HepG2 (cell line): ENCODE results near the gene UNC5CL. TPM values are rescaled to one million over a fixed set of nuclear protein-coding genes. Genes with fewer than 3 reads are reported as not detected.

Experiments
- CREM ChIP-seq, 2 experiments: sonication (generic) in 1 of 2; formaldehyde crosslinking in 1 of 2; IDR thresholded peaks; 2 replicates each; pipeline versions ENCODE4 v1.4.0 to v1.6.1; 2016 to 2020; ENCODE audit warnings: antibody characterized with exemption in 1 of 2, mild to moderate bottlenecking in 1 of 2, missing genetic modification reagents in 1 of 2
- ETV6 ChIP-seq: sonication (generic); formaldehyde crosslinking; conservative IDR thresholded peaks from 2 replicates; pipeline ENCODE4 v1.4.0; 2020; ENCODE audit warnings: missing genetic modification reagents
- HCFC1 ChIP-seq: fragments of 150-350 bp; IDR thresholded peaks from 2 replicates; pipeline ENCODE4 v1.6.1; 2014; ENCODE audit warnings: low read depth, low read length
- IRF2 ChIP-seq: IDR thresholded peaks from 2 replicates; pipeline ENCODE4 v1.6.1; 2018; ENCODE audit warnings: missing genetic modification reagents, missing compliant biosample characterization
- KDM4B ChIP-seq: sonication (generic); formaldehyde crosslinking; IDR thresholded peaks from 2 replicates; pipeline ENCODE4 v1.4.0; 2020; ENCODE audit warnings: missing genetic modification reagents
- KDM5B ChIP-seq: sonication (generic); formaldehyde crosslinking; IDR thresholded peaks from 2 replicates; pipeline ENCODE4 v1.4.0; 2020; ENCODE audit warnings: missing genetic modification reagents, mild to moderate bottlenecking, borderline replicate concordance
- NFIC ChIP-seq: IDR thresholded peaks from 2 replicates; pipeline ENCODE4 v1.6.1; 2012; ENCODE audit warnings: mild to moderate bottlenecking, low read length, inconsistent platforms
- NFKBIZ ChIP-seq: IDR thresholded peaks from 2 replicates; pipeline ENCODE4 v1.6.1; 2018; ENCODE audit warnings: missing genetic modification reagents, missing compliant biosample characterization
- NFYB ChIP-seq: sonication (generic); formaldehyde crosslinking; IDR thresholded peaks from 2 replicates; pipeline ENCODE4 v1.4.0; 2020; ENCODE audit warnings: missing genetic modification reagents
- RFXAP ChIP-seq: sonication (generic); formaldehyde crosslinking; IDR thresholded peaks from 2 replicates; pipeline ENCODE4 v1.4.0; 2020; ENCODE audit warnings: missing genetic modification reagents, borderline replicate concordance
- RXRB ChIP-seq: IDR thresholded peaks from 2 replicates; pipeline ENCODE4 v1.6.1; 2016; ENCODE audit warnings: borderline replicate concordance, missing genetic modification reagents, missing compliant biosample characterization
- SAFB2 ChIP-seq: sonication (generic); formaldehyde crosslinking; IDR thresholded peaks from 2 replicates; pipeline ENCODE4 v1.5.1; 2020; ENCODE audit warnings: missing genetic modification reagents, low read depth, mild to moderate bottlenecking, borderline replicate concordance
- SP4 ChIP-seq: sonication (generic); formaldehyde crosslinking; IDR thresholded peaks from 2 replicates; pipeline ENCODE4 v1.8.1; 2023; ENCODE audit warnings: mild to moderate bottlenecking, missing genetic modification reagents
- SRF ChIP-seq: IDR thresholded peaks from 2 replicates; pipeline ENCODE4 v1.6.1; 2011; ENCODE audit warnings: mild to moderate bottlenecking, low read depth, low read length, moderate library complexity
- ZFP82 ChIP-seq: sonication (generic); formaldehyde crosslinking; IDR thresholded peaks from 2 replicates; pipeline ENCODE4 v1.5.1; 2020; ENCODE audit warnings: mild to moderate bottlenecking, missing genetic modification reagents, borderline replicate concordance
- ZMYM3 ChIP-seq: sonication (generic); formaldehyde crosslinking; IDR thresholded peaks from 2 replicates; pipeline ENCODE4 v1.5.1; 2020; ENCODE audit warnings: mild to moderate bottlenecking, missing genetic modification reagents
- ZNF282 ChIP-seq: fragments of 450-650 bp; IDR thresholded peaks from 2 replicates; pipeline ENCODE4 v1.6.1; 2018; ENCODE audit not compliant: partially characterized antibody
- ZNF333 ChIP-seq: sonication (generic); formaldehyde crosslinking; IDR thresholded peaks from 2 replicates; pipeline ENCODE4 v1.4.0; 2020; ENCODE audit warnings: mild to moderate bottlenecking, missing genetic modification reagents, borderline replicate concordance
- ZNF430 ChIP-seq: sonication (generic); formaldehyde crosslinking; IDR thresholded peaks from 2 replicates; pipeline ENCODE4 v1.9.0; 2021; ENCODE audit warnings: mild to moderate bottlenecking, missing genetic modification reagents
- polyA plus RNA-seq, 8 experiments: library from polyadenylated mRNA; depleted of rRNA in 3 of 8; stranded (reverse) in 7 of 8; unstranded in 1 of 8; fragments of >200 nt; fragmentation: Illumina TruSeq in 4 of 8; extraction: Trizol in 4 of 8; gene quantifications; 2 replicates each; pipeline versions ENCODE4 v1.2.1 to v1.2.3, GENCODE V29; 2011 to 2016; ENCODE audit warnings: low read depth in 4 of 8, missing spikeins in 1 of 8, mixed read lengths in 1 of 8; ENCODE audit not compliant: insufficient read depth in 1 of 8
- total RNA-seq, 5 experiments: library from RNA; depleted of rRNA; stranded (reverse); fragments of >200 nt; fragmentation: Illumina TruSeq; extraction: Trizol; gene quantifications; 2 replicates each; pipeline ENCODE4 v1.2.3, GENCODE V29; 2016; ENCODE audit warnings: low read depth in 1 of 5
- TF ChIP-seq, protein P1 (sequence below): IDR thresholded peaks from 2 replicates; pipeline ENCODE4 v1.6.1; 2016; ENCODE audit warnings: low read depth
- TF ChIP-seq, protein P2 (sequence below): IDR thresholded peaks from 2 replicates; pipeline ENCODE4 v1.6.1; 2016
- TF ChIP-seq, protein P3 (sequence below): sonication (generic); formaldehyde crosslinking; IDR thresholded peaks from 2 replicates; pipeline ENCODE4 v1.5.0; 2020; ENCODE audit warnings: mild to moderate bottlenecking, missing genetic modification reagents

UNC5CL gene
- total and polyA plus RNA-seq, 2 of the 13 experiments (the other 11 are each of a cell fraction or from before 2014, with no cell fraction given) = 2.4 to 2.5 TPM

DNA sequence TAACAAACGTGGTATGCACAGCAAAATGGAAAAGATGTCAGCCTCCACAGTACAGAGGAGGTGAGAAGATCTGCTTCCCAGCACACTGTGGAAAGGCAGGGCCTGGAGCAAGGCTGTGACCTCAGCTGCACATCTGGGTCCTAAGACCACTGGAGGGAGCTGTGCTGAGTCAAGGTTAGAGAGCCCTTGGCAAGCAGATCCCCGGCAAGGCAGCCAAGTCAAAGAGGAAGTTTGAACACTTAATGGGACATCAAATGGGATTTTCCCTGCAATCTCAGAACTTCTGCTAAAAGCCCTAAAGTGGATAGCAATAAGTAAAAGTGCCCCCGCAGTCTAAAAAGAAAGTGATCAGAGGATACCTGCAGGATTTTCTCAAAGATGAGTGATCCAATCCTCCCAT lies 39.5 kb downstream of the UNC5CL start (continued):
- TF ChIP-seq ZNF282 = no peak
- TF ChIP-seq NFYB (CRISPR knock-in tag) = no peak
- TF ChIP-seq IRF2 = peak; percentile 76
- no peak for TF ChIP-seq NFKBIZ (CRISPR knock-in tag)
- no peak for TF ChIP-seq NFIC
- no peak for TF ChIP-seq SAFB2 (CRISPR knock-in tag)
- no peak for TF ChIP-seq RFXAP (CRISPR knock-in tag)
- TF ChIP-seq SRF = no peak
- TF ChIP-seq, protein P1, sequence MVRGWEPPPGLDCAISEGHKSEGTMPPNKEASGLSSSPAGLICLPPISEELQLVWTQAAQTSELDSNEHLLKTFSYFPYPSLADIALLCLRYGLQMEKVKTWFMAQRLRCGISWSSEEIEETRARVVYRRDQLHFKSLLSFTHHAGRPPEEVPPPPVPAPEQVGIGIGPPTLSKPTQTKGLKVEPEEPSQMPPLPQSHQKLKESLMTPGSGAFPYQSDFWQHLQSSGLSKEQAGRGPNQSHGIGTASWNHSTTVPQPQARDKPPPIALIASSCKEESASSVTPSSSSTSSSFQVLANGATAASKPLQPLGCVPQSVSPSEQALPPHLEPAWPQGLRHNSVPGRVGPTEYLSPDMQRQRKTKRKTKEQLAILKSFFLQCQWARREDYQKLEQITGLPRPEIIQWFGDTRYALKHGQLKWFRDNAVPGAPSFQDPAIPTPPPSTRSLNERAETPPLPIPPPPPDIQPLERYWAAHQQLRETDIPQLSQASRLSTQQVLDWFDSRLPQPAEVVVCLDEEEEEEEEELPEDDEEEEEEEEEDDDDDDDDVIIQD (CRISPR knock-in tag) = no peak
- no peak for TF ChIP-seq ZFP82 (CRISPR knock-in tag)
- no peak for TF ChIP-seq CREM (IDR thresholded peaks at IDR 0.05)
- TF ChIP-seq CREM (CRISPR knock-in tag; IDR thresholded peaks at IDR 0.05) = no peak
- TF ChIP-seq, protein P2, sequence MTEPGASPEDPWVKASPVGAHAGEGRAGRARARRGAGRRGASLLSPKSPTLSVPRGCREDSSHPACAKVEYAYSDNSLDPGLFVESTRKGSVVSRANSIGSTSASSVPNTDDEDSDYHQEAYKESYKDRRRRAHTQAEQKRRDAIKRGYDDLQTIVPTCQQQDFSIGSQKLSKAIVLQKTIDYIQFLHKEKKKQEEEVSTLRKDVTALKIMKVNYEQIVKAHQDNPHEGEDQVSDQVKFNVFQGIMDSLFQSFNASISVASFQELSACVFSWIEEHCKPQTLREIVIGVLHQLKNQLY (CRISPR knock-in tag) = no peak
- TF ChIP-seq ZMYM3 (CRISPR knock-in tag) = peak; percentile 46; the same call in 1 of the 2 replicates
- TF ChIP-seq RXRB (CRISPR knock-in tag) = peak; percentile 61; the same call in 1 of the 2 replicates
- no peak for TF ChIP-seq SP4
- no peak for TF ChIP-seq ETV6
- TF ChIP-seq KDM5B = no peak
- TF ChIP-seq ZNF333 (CRISPR knock-in tag) = no peak
- TF ChIP-seq HCFC1 = no peak
- TF ChIP-seq, protein P3, sequence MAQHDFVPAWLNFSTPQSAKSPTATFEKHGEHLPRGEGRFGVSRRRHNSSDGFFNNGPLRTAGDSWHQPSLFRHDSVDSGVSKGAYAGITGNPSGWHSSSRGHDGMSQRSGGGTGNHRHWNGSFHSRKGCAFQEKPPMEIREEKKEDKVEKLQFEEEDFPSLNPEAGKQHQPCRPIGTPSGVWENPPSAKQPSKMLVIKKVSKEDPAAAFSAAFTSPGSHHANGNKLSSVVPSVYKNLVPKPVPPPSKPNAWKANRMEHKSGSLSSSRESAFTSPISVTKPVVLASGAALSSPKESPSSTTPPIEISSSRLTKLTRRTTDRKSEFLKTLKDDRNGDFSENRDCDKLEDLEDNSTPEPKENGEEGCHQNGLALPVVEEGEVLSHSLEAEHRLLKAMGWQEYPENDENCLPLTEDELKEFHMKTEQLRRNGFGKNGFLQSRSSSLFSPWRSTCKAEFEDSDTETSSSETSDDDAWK (CRISPR knock-in tag) = no peak
- 0 out of 2 replicates have a peak, but pooled peaks have one; percentile 34 for TF ChIP-seq KDM4B (CRISPR knock-in tag)
- TF ChIP-seq ZNF430 (CRISPR knock-in tag) = no peak
